Measurements from ENCODE around the gene WLS. TPM values are rescaled to one million over a fixed set of nuclear protein-coding genes. Genes with fewer than 3 reads are reported as not detected.
"Not testable (repeated sequence)": the region's sequence is repeated elsewhere in the genome, so short reads cannot be mapped to it uniquely, and the experiment has no call there.

Gene WLS
- 10 to 100 TPM; 92.2 to 92.8 TPM for total RNA-seq
- long read RNA-seq, transcript WLS-201 (12 exons, 2,748 nt): major isoform, 31 of 60 reads
- long read RNA-seq, partial matches to known transcripts: 7 of 60 reads
- long read RNA-seq, other reads (novel, unspliced or antisense): 22 of 60 reads

GRCh38 chr1:68232289-68233148 is at the start of gene WLS:
WLS (minus strand) TSS chr1:68232523; CDS start chr1:68232299, 224 bp downstream.
- ATAC-seq (peak; percentile 90 to 93), DNase-seq (peak; percentile 83)
- intact Hi-C loops (cut with DNase I): loop anchor here in 1 of 2 donors (5.0 kb wide), 4 partner anchors 60 to 110 kb away; no protein-coding TSS in a partner anchor

- intact Hi-C loops (cut with DNase I): no loop called here
- DNase-seq: no peak
- no peak for ATAC-seq
Measured at GRCh38 chr1:68280286-68280685, 48.0 kb upstream of the WLS start.

DNA sequence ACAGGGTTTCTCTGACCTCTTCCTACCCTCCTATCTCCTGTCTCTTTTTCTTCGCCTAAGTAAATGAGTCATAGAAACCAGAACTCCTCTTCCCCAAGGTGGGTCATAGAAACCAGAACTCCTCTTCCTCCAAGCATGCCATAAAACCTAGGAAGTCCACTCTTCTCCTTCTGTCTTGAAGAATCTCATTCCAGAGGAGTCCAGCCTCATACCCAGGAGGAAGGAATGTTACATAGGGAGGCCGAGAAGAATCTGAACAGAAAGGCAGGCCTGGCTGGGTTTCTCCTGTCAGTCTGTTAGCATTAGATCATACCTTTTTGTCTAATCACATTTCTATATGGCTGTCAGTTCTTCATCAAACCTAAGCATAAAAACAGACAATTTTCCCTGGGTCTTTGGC is 47.5 kb upstream of the WLS start:
- ATAC-seq (no peak), DNase-seq (no peak)
- intact Hi-C loops (cut with DNase I): no loop called here

GRCh38 chr1:68278221-68278620 is 45.9 kb upstream of the WLS start:
- intact Hi-C loops (cut with DNase I): no loop called here
- DNase-seq (no peak), ATAC-seq (no peak)

DNA sequence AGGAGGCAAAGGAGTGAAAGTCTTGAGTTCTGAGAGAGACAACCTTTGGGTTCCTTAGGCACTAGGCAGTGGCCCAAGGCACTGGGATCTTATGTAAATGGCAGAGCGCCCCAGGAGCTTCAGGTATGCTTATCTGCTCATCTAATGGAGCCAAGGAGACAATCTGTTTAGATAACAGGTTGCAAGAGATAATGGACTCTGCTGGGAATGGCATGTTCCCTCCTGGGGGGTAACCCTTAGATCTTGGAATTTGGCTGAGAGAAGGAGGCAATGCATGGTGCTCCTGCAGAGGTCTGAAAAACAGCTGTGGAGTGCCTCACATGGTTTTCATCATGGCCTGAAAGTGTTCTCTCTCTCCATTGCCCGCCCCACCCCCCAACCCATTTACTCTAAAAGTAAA is 44.1 kb upstream of the WLS start:
- ATAC-seq (no peak), DNase-seq (no peak)
- intact Hi-C loops (cut with DNase I): no loop called here

DNA sequence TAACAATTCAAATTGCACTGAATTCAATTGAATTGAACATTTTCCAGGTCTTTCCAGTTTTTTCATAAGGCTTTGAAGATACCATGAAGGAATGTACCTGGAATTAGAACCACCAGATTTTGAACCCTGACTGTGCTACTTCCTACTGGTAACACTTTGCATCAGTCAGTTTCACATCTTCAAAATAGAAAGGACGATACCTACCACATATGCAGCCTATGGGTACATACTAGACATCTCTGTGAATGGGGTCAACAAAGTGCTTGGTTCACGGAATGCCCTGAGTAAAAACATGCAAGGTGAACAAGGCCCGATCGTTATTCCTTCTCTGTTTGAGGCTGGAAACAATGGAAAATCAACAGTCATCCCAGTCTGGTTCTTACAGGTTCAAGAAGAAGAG is 41.2 kb upstream of the WLS start:
- ATAC-seq (no peak), DNase-seq (no peak)
- intact Hi-C loops (cut with DNase I): no loop called here

GRCh38 chr1:68271596-68271995 is 39.3 kb upstream of the WLS start:
- intact Hi-C loops (cut with DNase I): no loop called here
- no peak for ATAC-seq
- no peak for DNase-seq

DNA sequence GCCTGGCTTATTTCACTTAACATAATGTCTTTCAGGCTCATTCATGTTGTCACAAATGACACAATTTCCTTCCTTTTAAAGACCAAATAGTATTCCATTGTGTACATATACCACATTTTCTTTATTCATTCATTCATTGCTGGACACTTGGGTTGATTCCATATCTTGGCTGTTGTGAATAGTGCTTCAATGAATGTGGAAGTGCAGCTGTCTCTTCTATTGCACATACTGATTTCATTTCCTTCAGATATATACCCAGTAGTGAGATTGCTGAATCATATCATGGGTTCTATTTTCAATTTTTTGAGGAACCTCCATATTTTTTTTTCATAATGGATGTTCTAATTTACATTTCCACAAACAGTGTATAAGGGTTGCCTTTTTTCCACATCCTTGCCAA is 38.6 kb upstream of the WLS start:
- DNase-seq (no peak), ATAC-seq (no peak)
- intact Hi-C loops (cut with DNase I): no loop called here

DNA sequence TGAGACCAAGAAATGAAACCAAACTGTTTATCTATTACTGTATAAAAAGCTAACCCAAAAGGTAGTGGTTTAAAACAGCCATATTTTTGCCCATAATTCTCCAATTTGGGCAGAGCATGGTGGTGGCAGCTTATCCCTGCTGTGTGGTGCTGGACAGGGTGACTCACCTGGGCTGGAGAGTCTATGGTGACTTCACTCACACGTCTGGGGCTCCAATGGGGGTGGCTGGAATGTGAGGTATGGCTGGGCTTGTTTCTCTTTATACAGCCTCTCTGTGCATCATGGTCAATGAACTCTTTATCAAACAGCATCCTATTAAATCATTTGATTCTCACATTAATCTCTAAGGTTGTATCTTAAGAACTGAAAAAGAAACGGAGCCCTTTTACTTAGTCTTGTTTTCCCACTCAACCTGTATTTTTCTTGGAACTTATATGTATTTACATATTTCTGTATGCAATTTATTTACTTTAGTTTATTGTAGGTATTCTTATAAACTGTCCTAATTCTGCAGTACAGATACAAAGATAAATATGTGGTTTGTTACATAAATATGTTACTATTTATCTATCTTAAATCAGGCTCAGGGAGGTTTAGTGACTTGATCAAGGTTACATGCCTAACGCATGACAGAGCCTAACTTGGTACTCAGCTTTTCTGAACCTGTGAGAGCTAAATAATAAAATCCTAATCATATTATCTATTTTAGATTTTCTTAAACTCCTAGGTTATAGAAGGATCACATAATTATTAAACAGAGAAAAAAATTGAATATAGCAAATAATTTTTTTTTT is 37.5 kb upstream of the WLS start:
- ATAC-seq: no peak
- intact Hi-C loops (cut with DNase I): no loop called here
- DNase-seq: no peak

GRCh38 chr1:68268896-68269483 is 36.7 kb upstream of the WLS start:
- no peak for DNase-seq
- intact Hi-C loops (cut with DNase I): no loop called here
- ATAC-seq: no peak

GRCh38 chr1:68256824-68257223 is 24.5 kb upstream of the WLS start:
- intact Hi-C loops (cut with DNase I); DNase-seq; ATAC-seq: not testable (repeated sequence)

- intact Hi-C loops (cut with DNase I): no loop called here
- ATAC-seq: no peak
- no peak for DNase-seq
Measured at GRCh38 chr1:68255301-68255700, 23.0 kb upstream of the WLS start.

DNA sequence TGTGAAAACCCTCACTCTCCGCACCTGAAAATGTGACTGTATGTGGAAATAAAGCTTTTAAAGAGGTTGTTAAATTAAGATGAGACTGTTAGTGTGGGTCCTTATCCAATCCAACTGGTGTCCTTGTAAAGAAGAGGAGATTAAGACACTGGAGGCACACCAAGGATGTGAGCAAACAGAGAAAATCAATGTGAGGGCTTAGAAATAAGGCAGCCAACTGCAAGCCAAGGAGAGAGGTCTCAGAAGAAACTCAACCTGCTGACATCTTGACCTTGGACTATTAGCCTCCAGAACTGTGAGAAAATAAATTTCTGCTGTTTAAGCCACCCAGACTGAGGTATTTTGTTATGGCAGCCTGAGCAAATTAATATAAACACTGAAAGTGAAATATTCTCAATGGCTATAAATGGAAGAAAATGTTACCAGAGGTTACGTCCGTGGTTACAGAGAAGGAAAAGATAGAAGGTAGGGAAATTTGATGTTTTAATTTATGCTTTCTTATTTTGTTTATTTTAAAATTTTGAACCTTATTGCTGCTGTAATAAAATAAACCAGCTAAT is 22.4 kb upstream of the WLS start:
- no peak for ATAC-seq
- intact Hi-C loops (cut with DNase I): no loop called here

DNA sequence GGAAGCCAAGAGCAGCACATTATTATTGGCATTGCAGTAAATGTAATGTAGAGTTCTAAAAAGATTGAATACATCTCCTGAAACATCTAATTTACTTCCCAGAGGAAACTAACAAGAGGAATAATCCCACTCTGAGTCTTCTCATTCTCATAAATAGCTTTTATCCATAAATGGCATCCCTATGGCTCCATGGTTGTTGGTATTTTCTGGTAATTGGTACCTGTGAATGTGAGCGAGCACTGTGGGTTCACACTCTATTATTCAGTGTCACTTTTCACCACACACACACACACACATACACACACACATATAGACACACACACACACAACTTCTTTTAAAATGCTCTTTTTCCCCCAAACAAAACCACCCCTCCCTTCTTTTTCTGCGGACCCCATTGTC is 4.7 kb upstream of the WLS start:
- ATAC-seq (no peak), DNase-seq (no peak)
- intact Hi-C loops (cut with DNase I): no loop called here

More for the DNA sequence above, 22.4 kb upstream of the WLS start:
- no peak for DNase-seq

DNA sequence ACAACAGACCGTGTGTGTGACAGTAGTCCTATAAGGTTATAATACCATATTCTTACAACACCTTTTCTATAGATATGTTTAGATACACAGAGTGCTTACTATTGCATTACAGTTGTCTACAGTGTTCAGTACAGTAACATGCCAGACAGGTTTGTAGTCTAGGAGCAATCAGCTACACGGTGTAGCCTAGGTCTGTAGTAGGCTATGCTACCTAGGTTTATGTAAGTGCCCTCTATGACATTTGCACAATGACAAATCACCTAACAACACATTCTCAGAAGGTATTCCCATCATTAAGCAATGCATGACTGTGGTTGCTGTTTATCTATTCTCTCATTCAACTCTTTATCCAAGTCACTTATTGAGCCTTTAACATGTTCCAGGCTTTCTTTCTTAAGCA is 1.8 kb upstream of the WLS start:
- ATAC-seq (no peak), DNase-seq (no peak)
- intact Hi-C loops (cut with DNase I): loop anchor here in 1 of 2 donors (5.0 kb wide), 4 partner anchors 62 to 112 kb away; no protein-coding TSS in a partner anchor

DNA sequence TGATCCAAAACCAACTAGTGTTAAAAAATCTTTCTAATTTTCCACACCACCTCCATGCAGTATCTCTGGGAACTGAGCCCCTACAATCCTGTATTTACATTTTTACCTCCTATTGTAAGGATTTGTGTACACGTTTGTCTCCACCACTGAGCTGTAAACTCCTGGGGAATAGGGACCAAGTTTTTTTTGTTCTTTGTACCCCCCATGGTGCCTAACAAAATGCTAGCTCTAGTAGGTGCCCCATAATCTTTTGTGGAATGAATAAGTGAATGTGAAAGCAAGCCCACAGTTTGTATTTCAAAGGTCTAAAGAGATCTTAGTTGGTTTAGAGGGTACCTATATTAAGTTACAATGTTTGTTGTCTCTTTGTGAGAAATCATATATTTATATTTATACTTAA is 879 bp upstream of the WLS start:
- no peak for ATAC-seq
- intact Hi-C loops (cut with DNase I): loop anchor here in 1 of 2 donors (5.0 kb wide), 4 partner anchors 61 to 111 kb away; no protein-coding TSS in a partner anchor
- no peak for DNase-seq

- ATAC-seq (peak; percentile 65 to 74), DNase-seq (peak; percentile 65)
- intact Hi-C loops (cut with DNase I): loop anchor here in 1 of 2 donors (5.0 kb wide), 4 partner anchors 59 to 109 kb away; no protein-coding TSS in a partner anchor
Measured at GRCh38 chr1:68231627-68232288, 565 bp downstream of the WLS start.

DNA sequence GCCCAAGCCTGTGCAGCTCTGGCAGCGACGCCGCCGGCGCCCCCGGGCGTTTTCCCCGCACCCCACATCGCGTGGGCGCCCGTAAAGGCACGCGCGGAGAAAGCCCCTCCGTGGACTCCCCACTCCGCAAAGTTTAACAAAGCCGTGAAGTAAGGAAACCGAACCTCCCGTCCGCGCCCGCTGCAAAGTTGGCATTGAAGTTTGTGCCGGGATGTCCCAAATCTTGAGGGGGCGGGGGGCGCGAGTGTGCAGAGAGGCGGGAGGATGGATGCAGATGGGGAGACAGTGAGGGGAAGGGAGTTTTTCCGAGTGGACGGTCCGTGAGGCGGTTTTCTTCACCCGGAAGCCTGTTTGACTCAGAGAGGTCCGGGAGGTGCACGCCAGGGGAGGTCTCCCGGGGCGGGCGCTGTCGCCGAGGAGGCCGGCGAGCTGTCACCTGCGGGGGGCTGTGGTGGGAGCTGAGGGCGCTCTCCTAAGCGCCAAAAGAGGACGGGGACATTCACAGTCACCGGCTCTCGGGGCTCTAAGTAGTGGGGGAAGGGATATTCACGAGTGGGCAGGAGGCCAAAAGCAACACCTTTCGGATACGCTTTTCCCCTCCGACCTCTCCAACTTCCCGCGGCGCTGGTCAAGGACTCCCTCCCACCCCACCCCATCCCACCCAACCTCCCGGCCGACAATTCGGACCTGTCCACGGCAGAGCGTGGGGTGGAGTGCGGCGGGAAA is 1.3 kb downstream of the WLS start:
- intact Hi-C loops (cut with DNase I): loop anchor here in 1 of 2 donors (5.0 kb wide), 4 partner anchors 59 to 109 kb away; no protein-coding TSS in a partner anchor
- ATAC-seq (peak; percentile 16 to 47), DNase-seq (peak; percentile 46)
